ENCODE results near the gene SYCP3. TPM values are rescaled to one million over a fixed set of nuclear protein-coding genes. Genes with fewer than 3 reads are reported as not detected.

The SYCP3 gene
- total and polyA plus RNA-seq, 2 of the 13 experiments (the other 11 are each of a cell fraction or from before 2014, with no cell fraction given), result not detected

DNA sequence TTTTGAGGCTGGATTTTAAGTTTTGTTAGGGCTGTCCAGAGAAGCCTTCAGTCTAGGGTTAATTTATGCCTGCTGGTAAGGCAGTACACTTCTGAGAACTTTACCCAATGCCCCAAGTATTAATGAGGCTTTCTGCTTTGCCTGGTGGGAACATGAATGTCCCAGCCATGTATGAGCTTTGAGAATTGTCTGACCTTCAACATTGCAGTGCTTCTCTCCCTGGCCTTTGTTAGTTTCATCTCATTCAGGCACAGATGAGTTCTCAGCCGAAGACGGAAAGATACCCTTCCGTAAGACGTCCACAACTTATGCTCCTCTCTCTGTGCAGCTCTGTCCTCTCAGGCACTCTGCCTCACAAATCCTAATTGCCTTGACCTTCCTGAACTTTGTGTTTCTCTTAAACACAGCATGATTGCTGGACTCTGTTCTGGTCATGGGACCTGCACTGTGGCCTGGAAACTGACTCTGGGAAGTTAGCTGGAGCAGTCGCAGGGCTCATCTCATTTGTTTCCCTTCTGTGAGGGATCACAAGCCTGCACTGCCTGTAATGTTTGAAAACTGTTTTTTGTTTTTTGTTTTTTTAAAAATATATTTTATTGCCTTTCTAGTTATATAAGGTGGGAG is 26.1 kb downstream of the SYCP3 start (continued):
- TF ChIP-seq ZC3H4 (CRISPR knock-in tag; IDR thresholded peaks at IDR 0.05; ENCODE audit: borderline replicate concordance), result no peak
- no peak for TF ChIP-seq ZNF781 (CRISPR knock-in tag; IDR thresholded peaks at IDR 0.05; ENCODE audit: borderline replicate concordance, not compliant biosample characterization)
- peak; percentile 52 for TF ChIP-seq ASH2L (IDR thresholded peaks at IDR 0.05; ENCODE audit: insufficient read length, low read depth, low read length)
- TF ChIP-seq XRCC5 (optimal IDR thresholded peaks at IDR 0.05; ENCODE audit: low read length), result peak; percentile 55
- no peak for TF ChIP-seq ZNF589 (CRISPR knock-in tag; conservative IDR thresholded peaks at IDR 0.05)
- no peak for TF ChIP-seq RBM39 (IDR thresholded peaks at IDR 0.05; ENCODE audit: low read depth, low read length, poor library complexity, severe bottlenecking)
- peak; percentile 67 for TF ChIP-seq SIX1 (CRISPR knock-in tag; IDR thresholded peaks at IDR 0.05; ENCODE audit: borderline replicate concordance)
- no peak for TF ChIP-seq ZNF605 (CRISPR knock-in tag; IDR thresholded peaks at IDR 0.05)
- TF ChIP-seq, protein P1, sequence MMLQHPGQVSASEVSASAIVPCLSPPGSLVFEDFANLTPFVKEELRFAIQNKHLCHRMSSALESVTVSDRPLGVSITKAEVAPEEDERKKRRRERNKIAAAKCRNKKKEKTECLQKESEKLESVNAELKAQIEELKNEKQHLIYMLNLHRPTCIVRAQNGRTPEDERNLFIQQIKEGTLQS (CRISPR knock-in tag; IDR thresholded peaks at IDR 0.05), result no peak
- no peak for TF ChIP-seq ZNF883 (CRISPR knock-in tag; IDR thresholded peaks at IDR 0.05; ENCODE audit: not compliant biosample characterization)
- no peak for TF ChIP-seq DNMT3B (CRISPR knock-in tag; conservative IDR thresholded peaks at IDR 0.05)
- TF ChIP-seq, protein P2, sequence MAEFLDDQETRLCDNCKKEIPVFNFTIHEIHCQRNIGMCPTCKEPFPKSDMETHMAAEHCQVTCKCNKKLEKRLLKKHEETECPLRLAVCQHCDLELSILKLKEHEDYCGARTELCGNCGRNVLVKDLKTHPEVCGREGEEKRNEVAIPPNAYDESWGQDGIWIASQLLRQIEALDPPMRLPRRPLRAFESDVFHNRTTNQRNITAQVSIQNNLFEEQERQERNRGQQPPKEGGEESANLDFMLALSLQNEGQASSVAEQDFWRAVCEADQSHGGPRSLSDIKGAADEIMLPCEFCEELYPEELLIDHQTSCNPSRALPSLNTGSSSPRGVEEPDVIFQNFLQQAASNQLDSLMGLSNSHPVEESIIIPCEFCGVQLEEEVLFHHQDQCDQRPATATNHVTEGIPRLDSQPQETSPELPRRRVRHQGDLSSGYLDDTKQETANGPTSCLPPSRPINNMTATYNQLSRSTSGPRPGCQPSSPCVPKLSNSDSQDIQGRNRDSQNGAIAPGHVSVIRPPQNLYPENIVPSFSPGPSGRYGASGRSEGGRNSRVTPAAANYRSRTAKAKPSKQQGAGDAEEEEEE (CRISPR knock-in tag; IDR thresholded peaks at IDR 0.05; ENCODE audit: borderline replicate concordance), result no peak
- no peak for TF ChIP-seq ZBTB1 (CRISPR knock-in tag; IDR thresholded peaks at IDR 0.05; ENCODE audit: borderline replicate concordance)
- no peak for TF ChIP-seq FLYWCH1 (CRISPR knock-in tag; IDR thresholded peaks at IDR 0.05)
- TF ChIP-seq U2AF1 (optimal IDR thresholded peaks at IDR 0.05; ENCODE audit: low read depth, low read length), result no peak
- TF ChIP-seq MAFG (CRISPR knock-in tag; IDR thresholded peaks at IDR 0.05), result no peak
- TF ChIP-seq ZNF326 (CRISPR knock-in tag; IDR thresholded peaks at IDR 0.05; ENCODE audit: borderline replicate concordance), result no peak
- no peak; the same call in 1 of the 2 replicates for TF ChIP-seq ZNF205 (CRISPR knock-in tag; IDR thresholded peaks at IDR 0.05)
- no peak for TF ChIP-seq ZNF570 (CRISPR knock-in tag; IDR thresholded peaks at IDR 0.05; ENCODE audit: borderline replicate concordance)
- TF ChIP-seq XBP1 (CRISPR knock-in tag; IDR thresholded peaks at IDR 0.05), result no peak
- TF ChIP-seq ERF (CRISPR knock-in tag; IDR thresholded peaks at IDR 0.05), result peak; percentile 77
- no peak for TF ChIP-seq ZNF7 (CRISPR knock-in tag; IDR thresholded peaks at IDR 0.05)
- no peak for TF ChIP-seq ELF4 (CRISPR knock-in tag; IDR thresholded peaks at IDR 0.05; ENCODE audit: borderline replicate concordance)
- no peak for TF ChIP-seq SIN3B (IDR thresholded peaks at IDR 0.05; ENCODE audit: low read length)
- no peak for TF ChIP-seq JARID2 (CRISPR knock-in tag; IDR thresholded peaks at IDR 0.05; ENCODE audit: insufficient replicate concordance)
- TF ChIP-seq NONO (IDR thresholded peaks at IDR 0.05), result no peak
- TF ChIP-seq NONO (CRISPR knock-in tag; conservative IDR thresholded peaks at IDR 0.05), result peak; percentile 72; the same call in 1 of the 2 replicates
- TF ChIP-seq, protein P3, sequence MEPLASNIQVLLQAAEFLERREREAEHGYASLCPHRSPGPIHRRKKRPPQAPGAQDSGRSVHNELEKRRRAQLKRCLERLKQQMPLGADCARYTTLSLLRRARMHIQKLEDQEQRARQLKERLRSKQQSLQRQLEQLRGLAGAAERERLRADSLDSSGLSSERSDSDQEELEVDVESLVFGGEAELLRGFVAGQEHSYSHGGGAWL (CRISPR knock-in tag; IDR thresholded peaks at IDR 0.05), result no peak
- no peak for TF ChIP-seq ARNT (IDR thresholded peaks at IDR 0.05)
- TF ChIP-seq ZNF235 (CRISPR knock-in tag; IDR thresholded peaks at IDR 0.05; ENCODE audit: borderline replicate concordance), result no peak
- TF ChIP-seq ZNF343 (CRISPR knock-in tag; IDR thresholded peaks at IDR 0.05), result no peak
- no peak for TF ChIP-seq RAD21 (CRISPR knock-in tag; IDR thresholded peaks at IDR 0.05)
